ENCODE measurements around the gene SMIM24.

The SMIM24 gene

DNA sequence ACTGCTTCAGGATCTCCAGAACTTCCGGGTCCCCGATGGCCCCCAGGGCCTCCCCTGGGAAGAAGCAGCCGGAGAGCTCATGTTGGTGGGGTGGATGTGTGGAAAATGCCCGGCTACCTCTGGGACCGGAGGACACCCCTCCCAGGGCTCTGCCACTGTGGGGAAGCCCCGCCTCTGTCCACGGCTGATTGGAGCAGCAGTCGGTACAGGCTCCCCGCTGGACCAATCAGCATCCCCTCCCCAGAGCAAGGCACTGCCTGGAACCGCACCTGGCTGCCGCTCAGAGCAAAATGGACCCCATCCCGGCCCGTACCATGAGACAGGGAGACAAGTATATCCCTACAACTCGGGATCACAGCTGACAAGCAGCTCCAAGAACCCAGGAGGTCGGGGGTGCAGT, 13.7 kb upstream of the SMIM24 start:
- no peak for TF ChIP-seq CTCF (IDR thresholded peaks at IDR 0.05; ENCODE audit: low read depth, low read length)
- no peak for TF ChIP-seq EZH2phosphoT487 (IDR thresholded peaks at IDR 0.05; ENCODE audit: low read depth)
- Histone ChIP-seq H3K4me1 (ENCODE audit: low read length) (no peaks in the 10 kb centered on the region), H3K79me2 (ENCODE audit: low read length) (peaks cover 25% of the 10 kb centered on the region), H3K4me3 (ENCODE audit: low read length) (no peak overlapping the region), H3K27ac (ENCODE audit: low read length) (no peak overlapping the region), H4K20me1 (ENCODE audit: insufficient read depth, low read length) (no peaks in the 10 kb centered on the region; the same call in 1 of the 2 replicates), H3K4me2 (ENCODE audit: low read length) (no peak overlapping the region), H3K27me3 (ENCODE audit: low read depth, low read length) (no peaks in the 10 kb centered on the region), H2AFZ (ENCODE audit: low read depth, low read length) (no peak overlapping the region), H3K36me3 (replicated peaks; ENCODE audit: low read depth, low read length) (peaks cover 33% of the 10 kb centered on the region), H3K9ac (ENCODE audit: low read length) (no peak overlapping the region), H3K9me3 (ENCODE audit: insufficient read depth, low read length) (no peaks in the 10 kb centered on the region)

GRCh38 chr19:3493651-3494050, 13.3 kb upstream of the SMIM24 start:
- Histone ChIP-seq H3K27me3 (ENCODE audit: low read depth, low read length) (no peaks in the 10 kb centered on the region), H3K9me3 (ENCODE audit: insufficient read depth, low read length) (no peaks in the 10 kb centered on the region), H3K4me1 (ENCODE audit: low read length) (no peaks in the 10 kb centered on the region), H3K36me3 (replicated peaks; ENCODE audit: low read depth, low read length) (peaks cover 33% of the 10 kb centered on the region), H3K4me3 (ENCODE audit: low read length) (no peak overlapping the region), H2AFZ (ENCODE audit: low read depth, low read length) (no peak overlapping the region), H4K20me1 (ENCODE audit: insufficient read depth, low read length) (no peaks in the 10 kb centered on the region; the same call in 1 of the 2 replicates), H3K4me2 (ENCODE audit: low read length) (no peak overlapping the region), H3K9ac (ENCODE audit: low read length) (no peak overlapping the region), H3K27ac (ENCODE audit: low read length) (no peak overlapping the region), H3K79me2 (ENCODE audit: low read length) (peaks cover 21% of the 10 kb centered on the region)
- TF ChIP-seq EZH2phosphoT487 (IDR thresholded peaks at IDR 0.05; ENCODE audit: low read depth) = no peak
- TF ChIP-seq CTCF (IDR thresholded peaks at IDR 0.05; ENCODE audit: low read depth, low read length) = no peak

GRCh38 chr19:3492919-3493318, 12.6 kb upstream of the SMIM24 start:
- H3K9me3 ChIP-seq (ENCODE audit: insufficient read depth, low read length) = no peaks in the 10 kb centered on the region
- H3K27ac ChIP-seq (ENCODE audit: low read length) = no peak overlapping the region
- H3K27me3 ChIP-seq (ENCODE audit: low read depth, low read length) = no peaks in the 10 kb centered on the region
- H3K36me3 ChIP-seq (replicated peaks; ENCODE audit: low read depth, low read length) = peaks cover 36% of the 10 kb centered on the region
- H2AFZ ChIP-seq (ENCODE audit: low read depth, low read length) = no peak overlapping the region
- no peaks in the 10 kb centered on the region for H3K4me1 ChIP-seq (ENCODE audit: low read length)
- TF ChIP-seq CTCF (IDR thresholded peaks at IDR 0.05; ENCODE audit: low read depth, low read length) (no peak), EZH2phosphoT487 (IDR thresholded peaks at IDR 0.05; ENCODE audit: low read depth) (no peak)
- no peak overlapping the region for H3K4me2 ChIP-seq (ENCODE audit: low read length)
- H3K9ac ChIP-seq (ENCODE audit: low read length) = no peak overlapping the region
- H3K79me2 ChIP-seq (ENCODE audit: low read length) = peaks cover 14% of the 10 kb centered on the region
- H4K20me1 ChIP-seq (ENCODE audit: insufficient read depth, low read length) = no peaks in the 10 kb centered on the region; the same call in 1 of the 2 replicates
- H3K4me3 ChIP-seq (ENCODE audit: low read length) = no peak overlapping the region

- no peaks in the 10 kb centered on the region for H3K27me3 ChIP-seq (ENCODE audit: low read depth, low read length)
- H3K79me2 ChIP-seq (ENCODE audit: low read length) = peaks cover 8% of the 10 kb centered on the region; the same call in 1 of the 2 replicates
- H2AFZ ChIP-seq (ENCODE audit: low read depth, low read length) = no peak overlapping the region
- no peaks in the 10 kb centered on the region for H3K4me1 ChIP-seq (ENCODE audit: low read length)
- no peak overlapping the region for H3K4me2 ChIP-seq (ENCODE audit: low read length)
- H3K9ac ChIP-seq (ENCODE audit: low read length) = no peak overlapping the region
- H3K27ac ChIP-seq (ENCODE audit: low read length) = no peak overlapping the region
- peaks cover 35% of the 10 kb centered on the region for H3K36me3 ChIP-seq (replicated peaks; ENCODE audit: low read depth, low read length)
- no peaks in the 10 kb centered on the region for H3K9me3 ChIP-seq (ENCODE audit: insufficient read depth, low read length)
- H3K4me3 ChIP-seq (ENCODE audit: low read length) = no peak overlapping the region
- H4K20me1 ChIP-seq (ENCODE audit: insufficient read depth, low read length) = no peaks in the 10 kb centered on the region; the same call in 1 of the 2 replicates
- TF ChIP-seq CTCF (IDR thresholded peaks at IDR 0.05; ENCODE audit: low read depth, low read length) (no peak), EZH2phosphoT487 (IDR thresholded peaks at IDR 0.05; ENCODE audit: low read depth) (no peak)
Observed at GRCh38 chr19:3492131-3492839, 12.0 kb upstream of the SMIM24 start.
